ENCODE data around the gene AGTPBP1.
"Not testable (repeated sequence)": the region's sequence is repeated elsewhere in the genome, so short reads cannot be mapped to it uniquely, and the experiment has no call there.

The AGTPBP1 gene, protein sequence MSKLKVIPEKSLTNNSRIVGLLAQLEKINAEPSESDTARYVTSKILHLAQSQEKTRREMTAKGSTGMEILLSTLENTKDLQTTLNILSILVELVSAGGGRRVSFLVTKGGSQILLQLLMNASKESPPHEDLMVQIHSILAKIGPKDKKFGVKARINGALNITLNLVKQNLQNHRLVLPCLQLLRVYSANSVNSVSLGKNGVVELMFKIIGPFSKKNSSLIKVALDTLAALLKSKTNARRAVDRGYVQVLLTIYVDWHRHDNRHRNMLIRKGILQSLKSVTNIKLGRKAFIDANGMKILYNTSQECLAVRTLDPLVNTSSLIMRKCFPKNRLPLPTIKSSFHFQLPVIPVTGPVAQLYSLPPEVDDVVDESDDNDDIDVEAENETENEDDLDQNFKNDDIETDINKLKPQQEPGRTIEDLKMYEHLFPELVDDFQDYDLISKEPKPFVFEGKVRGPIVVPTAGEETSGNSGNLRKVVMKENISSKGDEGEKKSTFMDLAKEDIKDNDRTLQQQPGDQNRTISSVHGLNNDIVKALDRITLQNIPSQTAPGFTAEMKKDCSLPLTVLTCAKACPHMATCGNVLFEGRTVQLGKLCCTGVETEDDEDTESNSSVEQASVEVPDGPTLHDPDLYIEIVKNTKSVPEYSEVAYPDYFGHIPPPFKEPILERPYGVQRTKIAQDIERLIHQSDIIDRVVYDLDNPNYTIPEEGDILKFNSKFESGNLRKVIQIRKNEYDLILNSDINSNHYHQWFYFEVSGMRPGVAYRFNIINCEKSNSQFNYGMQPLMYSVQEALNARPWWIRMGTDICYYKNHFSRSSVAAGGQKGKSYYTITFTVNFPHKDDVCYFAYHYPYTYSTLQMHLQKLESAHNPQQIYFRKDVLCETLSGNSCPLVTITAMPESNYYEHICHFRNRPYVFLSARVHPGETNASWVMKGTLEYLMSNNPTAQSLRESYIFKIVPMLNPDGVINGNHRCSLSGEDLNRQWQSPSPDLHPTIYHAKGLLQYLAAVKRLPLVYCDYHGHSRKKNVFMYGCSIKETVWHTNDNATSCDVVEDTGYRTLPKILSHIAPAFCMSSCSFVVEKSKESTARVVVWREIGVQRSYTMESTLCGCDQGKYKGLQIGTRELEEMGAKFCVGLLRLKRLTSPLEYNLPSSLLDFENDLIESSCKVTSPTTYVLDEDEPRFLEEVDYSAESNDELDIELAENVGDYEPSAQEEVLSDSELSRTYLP

GRCh38 chr9:85741875-85742596, at the start of gene AGTPBP1:
AGTPBP1 (minus strand) TSS chr9:85741954; CDS start chr9:85712533, 29,421 bp downstream.
- Histone ChIP-seq H3K79me2 (ENCODE audit: low read length) (peaks cover 45% of the 10 kb centered on the region), H3K36me3 (replicated peaks; ENCODE audit: low read depth, low read length) (no peaks in the 10 kb centered on the region), H4K20me1 (ENCODE audit: insufficient read depth, low read length) (peaks cover 6% of the 10 kb centered on the region; the same call in 1 of the 2 replicates), H3K27ac (ENCODE audit: low read length) (peak within 1 kb of the TSS; percentile 63), H3K4me1 (ENCODE audit: low read length) (peaks cover 18% of the 10 kb centered on the region), H2AFZ (ENCODE audit: low read depth, low read length) (peak within 1 kb of the TSS; percentile 90), H3K4me2 (ENCODE audit: low read length) (peak within 1 kb of the TSS; percentile 89), H3K4me3 (ENCODE audit: low read length) (peak within 1 kb of the TSS; percentile 88), H3K27me3 (ENCODE audit: low read depth, low read length) (peaks cover 16% of the 10 kb centered on the region), H3K9me3 (ENCODE audit: insufficient read depth, low read length) (no peaks in the 10 kb centered on the region), H3K9ac (ENCODE audit: low read length) (peak within 1 kb of the TSS; percentile 78)
- no peak for TF ChIP-seq CTCF (IDR thresholded peaks at IDR 0.05; ENCODE audit: low read depth, low read length)

DNA sequence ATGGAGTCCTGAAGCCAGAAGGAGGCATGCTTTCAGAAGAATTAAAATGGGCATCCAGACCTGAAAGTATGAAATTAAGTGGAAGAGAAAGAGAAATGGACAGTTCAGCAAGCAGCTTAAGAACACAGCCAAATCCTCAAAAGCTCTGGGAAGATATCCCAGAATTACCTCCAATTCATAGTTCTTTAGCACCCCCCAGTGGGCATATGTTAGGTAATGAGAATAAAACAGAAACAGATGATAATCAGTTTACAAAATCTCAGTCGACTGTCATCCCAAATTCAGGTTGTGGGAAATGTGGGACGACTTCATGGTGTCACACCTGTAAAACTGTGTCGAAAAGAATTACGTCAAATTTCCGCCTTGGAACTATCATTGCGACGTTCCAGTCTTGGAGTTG, 44.4 kb upstream of the AGTPBP1 start:
- not testable (repeated sequence) for H3K9ac ChIP-seq (ENCODE audit: low read length); H3K9me3 ChIP-seq (ENCODE audit: insufficient read depth, low read length); H3K27me3 ChIP-seq (ENCODE audit: low read depth, low read length); H3K36me3 ChIP-seq (replicated peaks; ENCODE audit: low read depth, low read length); H3K4me3 ChIP-seq (ENCODE audit: low read length); H4K20me1 ChIP-seq (ENCODE audit: insufficient read depth, low read length); H3K27ac ChIP-seq (ENCODE audit: low read length); H3K4me2 ChIP-seq (ENCODE audit: low read length); H3K79me2 ChIP-seq (ENCODE audit: low read length); H2AFZ ChIP-seq (ENCODE audit: low read depth, low read length); H3K4me1 ChIP-seq (ENCODE audit: low read length)
- TF ChIP-seq CTCF (IDR thresholded peaks at IDR 0.05; ENCODE audit: low read depth, low read length), result peak; percentile 36

GRCh38 chr9:85773844-85774243, 32.1 kb upstream of the AGTPBP1 start:
- not testable (repeated sequence) for H4K20me1 ChIP-seq (ENCODE audit: insufficient read depth, low read length); H2AFZ ChIP-seq (ENCODE audit: low read depth, low read length); H3K27ac ChIP-seq (ENCODE audit: low read length)

DNA sequence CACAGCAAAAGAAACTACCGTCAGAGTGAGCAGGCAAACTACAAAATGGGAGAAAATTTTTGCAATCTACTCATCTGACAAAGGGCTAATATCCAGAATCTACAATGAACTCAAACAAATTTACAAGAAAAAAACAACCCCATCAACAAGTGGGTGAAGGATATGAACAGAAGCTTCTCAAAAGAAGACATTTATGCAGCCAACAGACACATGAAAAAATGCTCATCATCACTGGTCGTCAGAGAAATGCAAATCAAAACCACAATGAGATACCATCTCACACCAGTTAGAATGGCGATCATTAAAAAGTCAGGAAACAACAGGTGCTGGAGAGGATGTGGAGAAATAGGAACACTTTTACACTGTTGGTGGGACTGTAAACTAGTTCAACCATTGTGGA, 20.0 kb upstream of the AGTPBP1 start:
- H3K36me3 ChIP-seq (replicated peaks; ENCODE audit: low read depth, low read length); H3K27me3 ChIP-seq (ENCODE audit: low read depth, low read length); H3K4me2 ChIP-seq (ENCODE audit: low read length); H3K4me3 ChIP-seq (ENCODE audit: low read length); H4K20me1 ChIP-seq (ENCODE audit: insufficient read depth, low read length); H3K27ac ChIP-seq (ENCODE audit: low read length); H3K4me1 ChIP-seq (ENCODE audit: low read length); H2AFZ ChIP-seq (ENCODE audit: low read depth, low read length); H3K79me2 ChIP-seq (ENCODE audit: low read length); H3K9me3 ChIP-seq (ENCODE audit: insufficient read depth, low read length); H3K9ac ChIP-seq (ENCODE audit: low read length): not testable (repeated sequence)

More at GRCh38 chr9:85773844-85774243, 32.1 kb upstream of the AGTPBP1 start:
- H3K27me3 ChIP-seq (ENCODE audit: low read depth, low read length); H3K79me2 ChIP-seq (ENCODE audit: low read length); H3K9ac ChIP-seq (ENCODE audit: low read length); H3K9me3 ChIP-seq (ENCODE audit: insufficient read depth, low read length); H3K4me1 ChIP-seq (ENCODE audit: low read length); H3K36me3 ChIP-seq (replicated peaks; ENCODE audit: low read depth, low read length): not testable (repeated sequence)
- H3K4me2 ChIP-seq (ENCODE audit: low read length), result peak overlapping the region; percentile 28; the same call in 1 of the 2 replicates
- peak overlapping the region; percentile 53; the same call in 1 of the 2 replicates for H3K4me3 ChIP-seq (ENCODE audit: low read length)

DNA sequence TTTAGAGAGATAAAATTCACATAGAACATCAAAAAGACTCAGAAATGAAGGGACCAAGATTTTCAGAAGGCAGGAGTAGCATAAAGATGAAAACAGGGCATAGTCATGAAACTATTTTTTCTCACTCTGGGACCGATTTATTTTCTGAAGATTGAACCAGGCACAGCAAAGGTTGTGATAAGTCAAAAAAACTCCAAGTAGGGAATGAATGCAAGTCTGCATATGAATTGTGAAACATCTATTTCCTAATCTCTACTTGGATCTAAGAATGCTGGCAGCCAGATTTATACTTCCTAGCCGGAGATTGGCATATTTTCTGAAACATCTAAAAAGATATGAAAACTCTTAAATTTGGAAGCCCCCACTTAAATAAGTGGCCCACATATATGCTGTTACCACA, 16.0 kb upstream of the AGTPBP1 start:
- not testable (repeated sequence) for H3K79me2 ChIP-seq (ENCODE audit: low read length); H3K9me3 ChIP-seq (ENCODE audit: insufficient read depth, low read length); H3K27me3 ChIP-seq (ENCODE audit: low read depth, low read length); H3K4me3 ChIP-seq (ENCODE audit: low read length); H3K9ac ChIP-seq (ENCODE audit: low read length); H4K20me1 ChIP-seq (ENCODE audit: insufficient read depth, low read length); H3K36me3 ChIP-seq (replicated peaks; ENCODE audit: low read depth, low read length); H2AFZ ChIP-seq (ENCODE audit: low read depth, low read length); H3K4me1 ChIP-seq (ENCODE audit: low read length); H3K27ac ChIP-seq (ENCODE audit: low read length); H3K4me2 ChIP-seq (ENCODE audit: low read length)

DNA sequence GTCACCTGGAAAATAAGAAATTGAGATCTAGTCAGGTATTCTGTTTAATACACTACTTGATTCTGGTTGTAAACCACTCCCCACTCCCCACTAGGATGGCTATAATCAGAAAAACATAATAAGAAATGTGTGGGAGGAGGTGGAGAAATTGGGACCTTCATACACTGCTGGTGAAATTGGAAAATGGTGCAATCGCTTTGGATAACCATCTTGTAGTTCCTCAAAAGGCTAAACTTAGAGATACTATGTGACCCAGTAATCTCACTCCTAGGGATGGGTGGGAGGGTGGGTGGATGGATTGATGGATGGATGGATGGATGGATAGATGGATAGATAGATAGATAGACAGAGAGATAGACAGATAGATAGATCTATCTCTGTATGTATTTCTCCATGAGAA, 14.5 kb upstream of the AGTPBP1 start:
- H3K4me1 ChIP-seq (ENCODE audit: low read length); H3K36me3 ChIP-seq (replicated peaks; ENCODE audit: low read depth, low read length); H4K20me1 ChIP-seq (ENCODE audit: insufficient read depth, low read length): not testable (repeated sequence)

More for the DNA sequence above, 14.5 kb upstream of the AGTPBP1 start:
- H3K27ac ChIP-seq (ENCODE audit: low read length); H3K4me2 ChIP-seq (ENCODE audit: low read length); H3K79me2 ChIP-seq (ENCODE audit: low read length); H3K9ac ChIP-seq (ENCODE audit: low read length); H3K27me3 ChIP-seq (ENCODE audit: low read depth, low read length); H2AFZ ChIP-seq (ENCODE audit: low read depth, low read length); H3K4me3 ChIP-seq (ENCODE audit: low read length); H3K9me3 ChIP-seq (ENCODE audit: insufficient read depth, low read length): not testable (repeated sequence)

All from OCI-LY3 (cell line).